Keratinocyte (primary cell): Measurements from ENCODE around the gene GREM2. TPM values are rescaled to one million over a fixed set of nuclear protein-coding genes. Genes with fewer than 3 reads are reported as not detected.

Experiments used
- DNase-seq: peaks from one replicate; pipeline ENCODE4 v3.0.0-alpha.2; 2011; ENCODE audit warnings: low read depth, missing footprints, low spot score
- FAIRE-seq: peaks from 2 replicates; lab custom pipeline; 2011; peaks lifted over from hg19 to GRCh38; lab: Jason Lieb, UNC
- H2AFZ ChIP-seq: 2 replicates; pipeline ENCODE4 v1.6.0; 2012; ENCODE audit warnings: low read length, control low read depth, inconsistent platforms; ENCODE audit not compliant: control insufficient read depth
- H3K27ac ChIP-seq: 2 replicates; pipeline ENCODE4 v1.5.1; 2011; ENCODE audit warnings: low read length; ENCODE audit not compliant: control insufficient read depth, insufficient read depth
- H3K27me3 ChIP-seq: 3 replicates; pipeline ENCODE4 v1.6.0; 2011; ENCODE audit warnings: low read length; ENCODE audit not compliant: control insufficient read depth, insufficient read depth; ENCODE audit errors: extremely low read depth
- H3K36me3 ChIP-seq, 2 experiments: 2 replicates in 1 of 2; 3 replicates in 1 of 2; pipeline ENCODE4 v1.5.1; 2011; ENCODE audit warnings: low read length in 2 of 2, mild to moderate bottlenecking in 1 of 2; ENCODE audit not compliant: control insufficient read depth in 2 of 2, insufficient read depth in 2 of 2; ENCODE audit errors: extremely low read depth in 1 of 2
- H3K4me1 ChIP-seq: 3 replicates; pipeline ENCODE4 v1.5.1; 2011; ENCODE audit warnings: low read length; ENCODE audit not compliant: control insufficient read depth, insufficient read depth; ENCODE audit errors: extremely low read depth
- H3K4me2 ChIP-seq: 3 replicates; pipeline ENCODE4 v1.6.0; 2011; ENCODE audit warnings: low read depth, low read length; ENCODE audit not compliant: control insufficient read depth, insufficient read depth; ENCODE audit errors: extremely low read depth
- H3K4me3 ChIP-seq, 3 experiments: fragments of 200-600 bp in 1 of 3; sonication (generic) in 1 of 3; 2 replicates in 2 of 3; 3 replicates in 1 of 3; pipeline ENCODE4 v1.5.1; 2011 to 2016; ENCODE audit warnings: low read length in 3 of 3, mild to moderate bottlenecking in 3 of 3, control low read depth in 2 of 3, inconsistent platforms in 1 of 3, low read depth in 1 of 3, mixed read lengths in 1 of 3, mixed run types in 1 of 3, moderate library complexity in 1 of 3; ENCODE audit not compliant: control insufficient read depth in 2 of 3, insufficient read depth in 2 of 3; ENCODE audit errors: extremely low read depth in 1 of 3
- H3K79me2 ChIP-seq: 2 replicates; pipeline ENCODE4 v1.6.0; 2012; ENCODE audit warnings: low read length; ENCODE audit not compliant: control insufficient read depth, insufficient read depth
- H3K9ac ChIP-seq: 3 replicates; pipeline ENCODE4 v1.6.0; 2011; ENCODE audit warnings: low read length; ENCODE audit not compliant: control insufficient read depth, insufficient read depth; ENCODE audit errors: extremely low read depth
- H3K9me1 ChIP-seq: 3 replicates; pipeline ENCODE4 v1.6.0; 2011; ENCODE audit warnings: low read length; ENCODE audit not compliant: control insufficient read depth, insufficient read depth; ENCODE audit errors: extremely low read depth
- H3K9me3 ChIP-seq: 2 replicates; pipeline ENCODE4 v1.5.1; 2012; ENCODE audit warnings: low read depth, low read length; ENCODE audit not compliant: control insufficient read depth
- H4K20me1 ChIP-seq: 3 replicates; pipeline ENCODE4 v1.6.0; 2011; ENCODE audit warnings: low read length; ENCODE audit not compliant: control insufficient read depth, insufficient read depth; ENCODE audit errors: extremely low read depth
- CTCF ChIP-seq, 3 experiments: IDR thresholded peaks in 1 of 3; conservative IDR thresholded peaks in 1 of 3; optimal IDR thresholded peaks in 1 of 3; 2 replicates in 2 of 3; 3 replicates in 1 of 3; pipeline versions ENCODE3 to v1.5.1; 2011; ENCODE audit warnings: low read length in 3 of 3, mild to moderate bottlenecking in 3 of 3, moderate library complexity in 2 of 3, control low read depth in 1 of 3, inconsistent platforms in 1 of 3; ENCODE audit not compliant: insufficient read depth in 2 of 3; ENCODE audit errors: extremely low read depth in 1 of 3
- EZH2 ChIP-seq: IDR thresholded peaks from one replicate; pipeline ENCODE4 v1.6.1; 2012; ENCODE audit warnings: inconsistent platforms, mild to moderate bottlenecking, low read length, moderate library complexity
- dilution Hi-C: fragments of 300-500 bp; cut with MboI; formaldehyde crosslinking; loops from one replicate; pipeline ENCODE4 v1.7.0; 2020; ENCODE audit warnings: low sequenced_read_pairs; ENCODE audit not compliant: extremely low pct_ligation_motif_present
- polyA minus RNA-seq, 3 experiments: library from RNA; depleted of rRNA, polyadenylated mRNA; stranded (reverse); fragments of >200 nt; gene quantifications; 1 replicate in 1 of 3; 2 replicates in 1 of 3; 3 replicates in 1 of 3; pipeline ENCODE4 v1.2.3, GENCODE V29; 2011
- polyA plus RNA-seq, 5 experiments: library from polyadenylated mRNA; depleted of rRNA in 3 of 5; stranded (reverse) in 3 of 5; stranded (forward) in 1 of 5; unstranded in 1 of 5; fragments of >200 nt; gene quantifications; 1 replicate in 1 of 5; 2 replicates in 3 of 5; 3 replicates in 1 of 5; pipeline versions ENCODE4 v1.2.1 to v1.2.3, GENCODE V29; 2011 to 2012; ENCODE audit warnings: missing spikeins in 2 of 5, low read depth in 1 of 5, low replicate concordance in 1 of 5

GREM2 gene
- polyA plus RNA-seq: not detected in 3 replicates
- polyA plus RNA-seq (2011; ENCODE audit: low read depth): not detected
- not detected in 2 replicates for polyA plus RNA-seq (2011; cell fraction: cytosol; rRNA removed)
- not detected in 2 replicates for polyA plus RNA-seq (2011; cell fraction: nucleus; rRNA removed)
- not detected in 2 replicates for polyA plus RNA-seq (2012; ENCODE audit: low replicate concordance)
- polyA minus RNA-seq: not detected in 3 replicates
- not detected for polyA minus RNA-seq (2011; cell fraction: cytosol; rRNA and poly(A)+ RNA removed)
- polyA minus RNA-seq (2011; cell fraction: nucleus; rRNA and poly(A)+ RNA removed): not detected in 2 replicates

GRCh38 chr1:240611619-240612480, at the start of gene GREM2:
GREM2 (minus strand) TSS chr1:240612155; CDS start chr1:240493475, 118,680 bp downstream.
- no peak within 1 kb of the TSS for H3K9ac ChIP-seq
- no peaks in the 10 kb centered on the region for H3K4me1 ChIP-seq
- no peaks in the 10 kb centered on the region for H3K36me3 ChIP-seq
- H4K20me1 ChIP-seq: no peaks in the 10 kb centered on the region
- no peak for FAIRE-seq
- H3K4me3 ChIP-seq: peak within 1 kb of the TSS; percentile 26 to 57 (median 47)
- peak within 1 kb of the TSS; percentile 84 for H3K4me2 ChIP-seq
- no peaks in the 10 kb centered on the region for H3K79me2 ChIP-seq
- dilution Hi-C loops: no loop called here
- H3K27me3 ChIP-seq: peaks cover 3% of the 10 kb centered on the region
- H3K9me3 ChIP-seq: no peaks in the 10 kb centered on the region
- H3K27ac ChIP-seq: no peak within 1 kb of the TSS
- H3K9me1 ChIP-seq: no peaks in the 10 kb centered on the region
- H2AFZ ChIP-seq: peak within 1 kb of the TSS; percentile 85
- TF ChIP-seq EZH2 (no peak), CTCF (optimal IDR thresholded peaks at IDR 0.05 in 1 of 3, IDR thresholded peaks at IDR 0.05 in 1 of 3, conservative IDR thresholded peaks at IDR 0.05 in 1 of 3; ENCODE audit: extremely low read depth in 1 of 3, insufficient read depth in 2 of 3, low read length in 3 of 3) (no peak)
- DNase-seq: no peak

- no peak for DNase-seq
- H2AFZ ChIP-seq: no peak overlapping the region
- H3K27me3 ChIP-seq: no peaks in the 10 kb centered on the region
- no peaks in the 10 kb centered on the region for H4K20me1 ChIP-seq
- H3K9me1 ChIP-seq: no peaks in the 10 kb centered on the region
- no peaks in the 10 kb centered on the region for H3K36me3 ChIP-seq
- H3K79me2 ChIP-seq: no peaks in the 10 kb centered on the region
- no peak for FAIRE-seq
- no peaks in the 10 kb centered on the region for H3K9me3 ChIP-seq
- TF ChIP-seq CTCF (optimal IDR thresholded peaks at IDR 0.05 in 1 of 3, IDR thresholded peaks at IDR 0.05 in 1 of 3, conservative IDR thresholded peaks at IDR 0.05 in 1 of 3; ENCODE audit: extremely low read depth in 1 of 3, insufficient read depth in 2 of 3, low read length in 3 of 3) (no peak), EZH2 (no peak)
- no peak overlapping the region for H3K4me3 ChIP-seq
- H3K4me2 ChIP-seq: no peak overlapping the region
- dilution Hi-C loops: no loop called here
- no peaks in the 10 kb centered on the region for H3K4me1 ChIP-seq
- H3K27ac ChIP-seq: no peak overlapping the region
- H3K9ac ChIP-seq: no peak overlapping the region
Observed at GRCh38 chr1:240658312-240658960, 46.5 kb upstream of the GREM2 start.
